Aorta (tissue), 5 donors: ENCODE measurements around the gene COMMD4. TPM values are rescaled to one million over a fixed set of nuclear protein-coding genes. Genes with fewer than 3 reads are reported as not detected.

Source experiments
- ATAC-seq: fragments of 200-7000 bp; cut with Tn5 transposase; one replicate; pipeline ENCODE4 v1.9.1; 2022; ENCODE audit warnings: moderate library complexity; ENCODE audit not compliant: low FRiP score
- DNase-seq, 2 donors: peaks; one replicate each; pipeline ENCODE4 v3.0.0-alpha.2; 2020
- H3K27ac ChIP-seq, 2 donors: one replicate each; pipeline ENCODE4 v1.5.1; 2013; ENCODE audit warnings: low read length in 2 of 2, mild to moderate bottlenecking in 2 of 2, moderate library complexity in 2 of 2, control low read depth in 1 of 2, inconsistent platforms in 1 of 2, low read depth in 1 of 2
- H3K27me3 ChIP-seq, 2 donors: one replicate each; pipeline ENCODE4 v1.6.1; 2013; ENCODE audit warnings: control low read depth in 1 of 2, low read length in 1 of 2, mild to moderate bottlenecking in 1 of 2, moderate library complexity in 1 of 2; ENCODE audit not compliant: insufficient read depth in 2 of 2, control insufficient read depth in 1 of 2
- H3K36me3 ChIP-seq, 2 donors: one replicate each; pipeline ENCODE4 v1.6.1; 2013; ENCODE audit warnings: control low read depth in 1 of 2, low read length in 1 of 2, mild to moderate bottlenecking in 1 of 2; ENCODE audit not compliant: insufficient read depth in 2 of 2, control insufficient read depth in 1 of 2
- H3K4me1 ChIP-seq, 2 donors: one replicate each; pipeline ENCODE4 v1.6.1; 2013; ENCODE audit warnings: low read length in 2 of 2, control low read depth in 1 of 2, mild to moderate bottlenecking in 1 of 2, moderate library complexity in 1 of 2; ENCODE audit not compliant: insufficient read depth in 2 of 2, control insufficient read depth in 1 of 2
- H3K4me3 ChIP-seq, 2 donors: one replicate each; pipeline ENCODE4 v1.5.1; 2013; ENCODE audit warnings: low read length in 2 of 2, control low read depth in 1 of 2, mild to moderate bottlenecking in 1 of 2
- H3K9me3 ChIP-seq: one replicate; pipeline ENCODE4 v1.6.1; 2013; ENCODE audit warnings: mild to moderate bottlenecking, low read length; ENCODE audit not compliant: control insufficient read depth
- WGBS, 2 donors: extraction: QIAGEN DNeasy Blood & Tissue Kit; methylation state at CpG; one replicate each; pipeline ENCODE4 v1.1.7; 2013; 5-methylcytosine and 5-hydroxymethylcytosine counted together
- intact Hi-C, 2 donors: fragments of 100-400 bp; cut with DNase I; formaldehyde crosslinking; loops; one replicate each; pipeline versions ENCODE4 v1.14.2 to v1.15.0; 2022
- polyA plus RNA-seq, 2 donors: library from polyadenylated mRNA; stranded (reverse); fragments of 200-250 nt; gene quantifications; one replicate each; pipeline ENCODE4 v1.2.3, GENCODE V29; 2013
- total RNA-seq, 2 donors: library from RNA; stranded (reverse); fragmentation: NEBNext Ultra II Directional; extraction: Animal tissue kit (Norgen Biotek cat#: 25700); gene quantifications; one replicate each; pipeline ENCODE4 v1.2.1, GENCODE V29; 2021
- donor health status: healthy with polysubstance abuse.
- donor health status: Bipolar disorder and iron deficiency.
- donor health status: DM: no; HTN: no; CAD: no.
- donor health status: DM: no; HTN: no; CAD: no.
- donor health status: DM: yes; HTN: yes; CAD: no.

COMMD4 gene
- total and polyA plus RNA-seq, 4 donors: 27.0 to 136 (median 39.2) TPM

DNA sequence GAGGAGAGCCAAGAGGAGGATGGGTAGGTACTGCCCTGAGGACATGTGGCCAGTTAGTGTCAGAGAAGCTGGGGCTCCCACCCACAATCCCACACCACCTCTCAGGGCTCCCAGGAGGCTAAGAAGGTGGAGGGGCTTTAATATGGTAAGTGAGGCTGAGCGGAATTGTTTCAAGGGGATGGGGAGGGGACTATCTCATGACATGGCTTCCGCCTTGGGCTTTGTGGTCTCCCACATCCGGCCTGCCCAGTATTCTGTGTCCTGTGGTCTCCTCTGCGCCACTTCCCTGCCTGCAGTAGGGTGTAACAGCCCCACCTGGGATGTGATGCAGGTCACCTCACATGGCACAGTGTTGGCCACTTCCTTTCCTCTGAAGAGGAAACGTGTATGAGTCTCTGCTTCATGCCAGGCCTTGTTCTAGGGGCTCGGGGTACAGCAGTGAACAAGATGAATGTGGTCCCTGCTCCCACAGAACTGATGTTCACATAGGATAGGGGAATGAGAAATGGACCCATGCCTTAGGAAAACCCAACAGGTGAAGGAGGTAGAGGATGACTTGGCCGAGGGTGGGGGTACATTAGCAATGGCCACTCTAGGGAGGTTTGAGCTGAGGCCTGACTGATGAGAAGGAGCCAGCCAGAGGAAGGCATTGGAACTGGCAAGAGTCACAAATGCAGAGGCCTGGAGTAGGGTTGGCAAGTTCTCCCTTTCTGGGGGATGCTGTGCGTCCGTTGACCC lies 14.2 kb downstream of the COMMD4 start:
- DNase-seq (peak in 1 of 2 donors; percentile 67), ATAC-seq (no peak)
- Histone ChIP-seq H3K27me3 (no peaks in the 10 kb centered on the region), H3K9me3 (no peaks in the 10 kb centered on the region), H3K27ac (no peak overlapping the region), H3K4me3 (no peak overlapping the region), H3K4me1 (no peaks in the 10 kb centered on the region), H3K36me3 (no peaks in the 10 kb centered on the region)
- 84 to 90% methylated on average over 9 of the region's 9 CpGs for WGBS, 2 donors
- intact Hi-C loops: no loop called here

DNA sequence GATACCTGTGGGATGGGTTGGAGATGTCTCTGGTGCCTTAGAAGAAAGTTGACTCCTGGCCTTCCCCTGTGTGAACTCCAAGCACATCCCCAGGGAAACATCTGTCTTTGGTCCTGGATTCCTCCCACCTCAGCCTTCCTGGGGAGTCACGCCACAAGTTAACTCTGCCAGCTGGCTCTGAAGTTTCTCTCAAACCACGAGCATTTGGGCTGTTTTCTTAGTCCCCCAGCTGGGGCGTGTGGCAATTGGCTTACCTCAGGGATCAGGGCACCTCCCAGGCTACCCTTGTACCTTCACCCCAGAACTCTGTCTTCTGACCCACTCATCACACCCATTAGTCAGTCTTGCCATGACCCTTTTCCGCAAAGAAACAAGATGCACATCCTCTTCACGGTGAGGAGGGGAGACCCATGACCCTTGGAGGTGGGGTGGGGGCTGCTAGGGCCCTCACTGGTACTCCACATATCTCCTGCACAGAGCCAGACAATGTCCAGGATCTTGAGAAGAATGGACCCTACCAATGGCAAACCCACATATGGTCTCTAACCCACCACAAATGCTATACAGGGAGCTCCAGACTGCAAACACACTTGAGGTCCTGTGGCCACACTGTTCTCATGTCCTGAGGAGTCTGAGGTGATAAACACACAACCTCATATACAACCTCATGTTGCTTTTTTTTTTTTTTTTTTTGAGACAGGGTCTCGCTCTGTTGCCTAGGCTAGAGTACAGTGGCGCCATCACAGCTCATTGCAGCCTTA lies 14.9 kb downstream of the COMMD4 start:
- Histone ChIP-seq H3K4me3 (no peak overlapping the region), H3K36me3 (no peaks in the 10 kb centered on the region), H3K9me3 (no peaks in the 10 kb centered on the region), H3K27me3 (no peaks in the 10 kb centered on the region), H3K27ac (no peak overlapping the region), H3K4me1 (no peaks in the 10 kb centered on the region)
- WGBS, 2 donors: 62 to 67% methylated on average over 7 of the region's 7 CpGs
- ATAC-seq (no peak), DNase-seq (no peak)
- intact Hi-C loops: no loop called here

GRCh38 chr15:75352186-75353080 lies 16.6 kb downstream of the COMMD4 start:
- WGBS, 2 donors: 87% methylated on average over 16 of the region's 16 CpGs
- intact Hi-C loops: no loop called here
- H3K27ac ChIP-seq: no peak overlapping the region
- no peaks in the 10 kb centered on the region for H3K36me3 ChIP-seq
- no peak overlapping the region for H3K4me3 ChIP-seq
- H3K27me3 ChIP-seq: no peaks in the 10 kb centered on the region
- no peaks in the 10 kb centered on the region for H3K4me1 ChIP-seq
- H3K9me3 ChIP-seq: no peaks in the 10 kb centered on the region
- DNase-seq: peak in 1 of 2 donors; percentile 72
- no peak for ATAC-seq

GRCh38 chr15:75353604-75354003 lies 17.7 kb downstream of the COMMD4 start:
- H3K27me3 ChIP-seq: no peaks in the 10 kb centered on the region
- 79 to 80% methylated on average over 7 of the region's 7 CpGs for WGBS, 2 donors
- ATAC-seq: no peak
- H3K4me3 ChIP-seq: no peak overlapping the region
- no peak overlapping the region for H3K27ac ChIP-seq
- DNase-seq: peak in 1 of 2 donors; percentile 49
- no peaks in the 10 kb centered on the region for H3K4me1 ChIP-seq
- peaks cover 0 to under 1% of the 10 kb centered on the region in 2 donors for H3K36me3 ChIP-seq
- intact Hi-C loops: no loop called here
- H3K9me3 ChIP-seq: no peaks in the 10 kb centered on the region

- Histone ChIP-seq H3K27me3 (no peaks in the 10 kb centered on the region), H3K4me1 (no peaks in the 10 kb centered on the region), H3K27ac (no peak overlapping the region), H3K36me3 (peaks cover 0 to 3% of the 10 kb centered on the region in 2 donors), H3K4me3 (no peak overlapping the region), H3K9me3 (no peaks in the 10 kb centered on the region)
- ATAC-seq (no peak), DNase-seq (peak in 1 of 2 donors; percentile 58)
- 79 to 86% methylated on average over 7 of the region's 7 CpGs for WGBS, 2 donors
- intact Hi-C loops: no loop called here
These were observed 18.6 kb downstream of the COMMD4 start for GRCh38 chr15:75354454-75354853.

DNA sequence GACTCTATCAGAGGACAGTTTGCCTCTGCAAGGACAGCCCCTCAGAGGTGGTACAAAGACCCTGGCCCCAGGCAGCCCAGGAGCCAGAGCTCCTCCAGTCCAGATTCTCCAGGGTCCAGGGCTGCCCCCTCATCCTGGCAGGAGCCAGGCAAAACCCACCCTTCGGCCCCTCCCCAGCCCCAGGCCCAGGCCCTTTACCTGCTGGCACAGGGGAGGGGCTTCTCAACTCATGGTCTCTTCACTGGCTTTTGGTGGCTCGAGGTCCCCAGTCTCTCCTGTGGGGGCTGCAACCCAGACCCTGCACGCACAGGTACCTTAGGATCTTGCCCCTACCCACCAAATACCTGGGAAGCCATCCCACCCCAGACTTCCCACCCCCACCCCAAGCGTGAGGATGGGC lies 19.5 kb downstream of the COMMD4 start:
- DNase-seq: peak in 1 of 2 donors; percentile 46
- no peaks in the 10 kb centered on the region for H3K27me3 ChIP-seq
- peaks cover 0 to 3% of the 10 kb centered on the region in 2 donors for H3K36me3 ChIP-seq
- H3K4me3 ChIP-seq: no peak overlapping the region
- ATAC-seq: no peak
- WGBS, 2 donors: 91 to 92% methylated on average over 4 of the region's 4 CpGs
- no peaks in the 10 kb centered on the region for H3K4me1 ChIP-seq
- intact Hi-C loops: no loop called here
- no peaks in the 10 kb centered on the region for H3K9me3 ChIP-seq
- H3K27ac ChIP-seq: no peak overlapping the region

DNA sequence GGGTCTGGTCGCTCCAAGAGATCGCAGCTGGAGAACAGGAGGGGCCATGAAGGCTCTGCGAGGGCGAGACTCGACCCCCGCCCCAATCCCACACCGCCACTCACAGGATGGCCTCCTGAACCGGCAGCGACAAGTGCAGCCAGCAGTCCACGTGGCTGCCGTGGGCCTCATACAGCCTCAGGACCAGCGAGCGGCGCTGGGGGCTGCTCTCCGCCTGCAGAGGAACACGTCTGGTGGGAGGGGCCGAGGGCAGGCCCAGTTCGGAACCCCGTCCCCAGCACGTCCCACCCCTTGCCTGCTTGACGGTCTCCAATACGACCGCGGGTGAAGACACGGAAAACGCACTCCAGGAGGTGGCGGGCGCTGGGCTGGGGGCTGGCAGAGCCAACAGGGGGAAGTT lies 20.1 kb downstream of the COMMD4 start:
- Histone ChIP-seq H3K4me1 (no peaks in the 10 kb centered on the region), H3K4me3 (no peak overlapping the region), H3K36me3 (peaks cover 0 to 3% of the 10 kb centered on the region in 2 donors), H3K9me3 (no peaks in the 10 kb centered on the region), H3K27me3 (no peaks in the 10 kb centered on the region), H3K27ac (no peak overlapping the region)
- no peak for ATAC-seq
- peak in 1 of 2 donors; percentile 65 for DNase-seq
- intact Hi-C loops: no loop called here
- WGBS, 2 donors: 84 to 88% methylated on average over 28 of the region's 28 CpGs

- intact Hi-C loops: no loop called here
- Histone ChIP-seq H3K4me3 (no peak overlapping the region), H3K36me3 (peaks cover 0 to 7% of the 10 kb centered on the region in 2 donors), H3K27ac (no peak overlapping the region), H3K27me3 (no peaks in the 10 kb centered on the region), H3K4me1 (no peaks in the 10 kb centered on the region), H3K9me3 (no peaks in the 10 kb centered on the region)
- ATAC-seq (no peak), DNase-seq (no peak)
- 94 to 97% methylated on average over 20 of the region's 20 CpGs for WGBS, 2 donors
These were observed 20.7 kb downstream of the COMMD4 start for GRCh38 chr15:75356517-75356916.
